Left lobe of liver (tissue), 2 donors: ENCODE data around the gene AGR3. TPM values are rescaled to one million over a fixed set of nuclear protein-coding genes. Genes with fewer than 3 reads are reported as not detected.

ENCODE experiments used
- ATAC-seq: fragments of 200-7000 bp; cut with Tn5 transposase; one replicate; pipeline ENCODE4 v1.9.1; 2020; ENCODE audit warnings: mild to moderate bottlenecking, moderate library complexity
- DNase-seq: peaks from one replicate; pipeline ENCODE4 v3.0.0-alpha.2; 2020; ENCODE audit warnings: low spot score
- total RNA-seq: library from RNA; stranded (reverse); gene quantifications from one replicate; pipeline ENCODE4 v1.2.1, GENCODE V29; 2021
- donor health status: DM: no; HTN: no; CAD: no; lungs with moderate emphysema.
- donor health status: DM: no; HTN: yes; CAD: no.

AGR3 gene
- total RNA-seq, 1 donor from 2014 or later: 0.28 TPM

DNA sequence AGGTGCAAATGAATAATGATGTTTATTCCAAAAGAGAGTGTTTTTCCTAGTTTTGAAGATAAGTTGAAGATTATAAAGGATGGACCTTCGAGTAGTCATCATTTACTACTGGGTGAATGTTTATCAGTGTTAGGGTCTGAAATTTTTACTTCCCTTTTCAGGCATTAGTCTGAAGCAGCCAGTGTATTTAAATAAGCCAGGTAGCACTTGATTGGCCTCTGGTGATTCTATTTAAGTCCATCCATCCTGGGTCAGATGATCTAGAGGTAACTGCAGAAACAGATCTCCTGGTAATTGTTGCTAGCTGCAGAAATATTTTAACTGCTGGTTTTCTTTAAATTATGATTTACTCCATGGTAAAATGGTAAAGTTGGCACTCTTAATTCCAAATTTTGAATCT, 42.9 kb downstream of the AGR3 start:
- no peak for ATAC-seq
- DNase-seq: no peak

DNA sequence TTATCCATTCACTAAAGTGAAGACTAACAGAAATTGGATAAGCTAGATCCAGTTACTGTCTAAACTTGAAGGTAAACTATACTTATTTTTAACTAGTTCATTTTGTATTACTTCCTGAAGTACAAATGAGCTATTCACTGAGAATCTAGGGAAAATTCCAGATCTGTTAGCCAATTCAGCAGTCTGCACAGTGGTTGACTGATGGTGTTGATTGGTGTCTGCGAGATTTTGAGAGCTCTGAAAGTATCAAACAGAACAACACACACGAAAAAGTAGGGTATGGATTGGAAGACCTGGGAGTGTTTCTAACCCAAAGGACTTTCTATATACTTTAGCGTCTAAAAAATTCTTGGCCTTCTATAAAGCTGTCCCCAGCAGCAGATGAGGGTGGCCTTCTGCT, 43.4 kb downstream of the AGR3 start:
- ATAC-seq (no peak), DNase-seq (no peak)

- ATAC-seq (no peak), DNase-seq (no peak)
These were observed 45.3 kb downstream of the AGR3 start for GRCh38 chr7:16836481-16836880.

GRCh38 chr7:16833373-16833772, 48.4 kb downstream of the AGR3 start:
- DNase-seq (no peak), ATAC-seq (no peak)

DNA sequence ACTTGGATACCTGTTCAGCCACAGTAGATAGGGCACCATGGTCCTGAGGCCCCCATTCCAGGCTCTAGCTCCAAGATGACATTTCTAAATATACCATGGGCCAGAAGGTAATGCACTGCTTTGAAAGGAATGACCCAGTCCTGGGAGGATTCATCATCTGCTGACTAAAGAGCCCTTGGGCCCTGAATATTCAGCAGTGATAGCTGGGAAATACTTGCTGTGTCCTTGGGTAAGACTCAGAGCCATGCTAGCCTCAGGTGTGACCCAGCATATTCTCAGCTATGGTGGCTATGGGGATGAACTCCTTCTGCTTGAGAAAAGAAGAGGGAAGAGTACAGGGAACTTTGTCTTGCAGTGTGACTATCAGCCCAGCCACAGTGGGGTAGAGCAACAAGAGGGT, 55.7 kb downstream of the AGR3 start:
- DNase-seq (no peak), ATAC-seq (no peak)

DNA sequence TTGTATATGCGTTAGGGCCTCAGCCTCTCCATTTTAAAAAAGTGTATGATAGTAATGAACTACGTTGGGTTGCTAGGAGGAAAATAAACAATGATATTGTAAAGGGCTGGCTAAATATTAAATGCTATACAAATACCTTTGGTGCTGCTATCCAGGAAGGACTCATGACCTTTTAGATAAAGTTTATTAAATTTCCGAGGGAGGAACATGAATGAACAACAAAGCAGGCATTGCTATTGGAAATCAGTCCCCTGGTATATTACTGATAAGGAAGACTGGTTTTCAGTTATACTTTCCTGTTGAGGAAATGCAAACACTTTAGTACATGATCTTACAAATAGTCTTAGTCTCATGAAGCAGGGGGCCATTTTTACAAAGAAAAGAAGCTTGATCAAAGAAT, 59.8 kb downstream of the AGR3 start:
- DNase-seq (no peak), ATAC-seq (no peak)

- DNase-seq (no peak), ATAC-seq (no peak)
These were observed 63.1 kb downstream of the AGR3 start for GRCh38 chr7:16818732-16819131.

GRCh38 chr7:16817536-16817935, 64.2 kb downstream of the AGR3 start:
- ATAC-seq: no peak
- no peak for DNase-seq

DNA sequence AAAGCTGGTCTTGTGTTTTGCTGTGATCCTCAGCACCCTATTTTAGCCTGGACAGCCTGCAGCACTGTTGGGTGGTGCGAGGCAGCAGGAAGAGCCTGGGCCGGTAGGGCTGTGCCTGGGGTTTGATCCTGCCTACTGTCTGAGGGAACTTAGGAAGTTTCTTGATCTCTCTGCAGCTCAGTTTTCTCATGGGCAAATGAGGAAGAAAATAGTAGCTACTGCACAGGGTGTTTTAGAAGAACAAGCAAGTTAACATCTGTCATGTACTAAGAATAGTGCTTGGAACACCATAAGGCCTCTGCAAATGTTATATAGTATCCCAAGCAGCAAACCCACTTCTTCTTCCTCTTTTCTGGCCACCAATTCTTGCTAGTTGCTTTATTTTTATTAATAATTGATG, 65.0 kb downstream of the AGR3 start:
- no peak for ATAC-seq

GRCh38 chr7:16815001-16815400, 66.8 kb downstream of the AGR3 start:
- ATAC-seq (no peak), DNase-seq (no peak)

More for the DNA sequence above, 65.0 kb downstream of the AGR3 start:
- no peak for DNase-seq

GRCh38 chr7:16813232-16813616, 68.6 kb downstream of the AGR3 start:
- ATAC-seq: no peak
- DNase-seq: no peak

DNA sequence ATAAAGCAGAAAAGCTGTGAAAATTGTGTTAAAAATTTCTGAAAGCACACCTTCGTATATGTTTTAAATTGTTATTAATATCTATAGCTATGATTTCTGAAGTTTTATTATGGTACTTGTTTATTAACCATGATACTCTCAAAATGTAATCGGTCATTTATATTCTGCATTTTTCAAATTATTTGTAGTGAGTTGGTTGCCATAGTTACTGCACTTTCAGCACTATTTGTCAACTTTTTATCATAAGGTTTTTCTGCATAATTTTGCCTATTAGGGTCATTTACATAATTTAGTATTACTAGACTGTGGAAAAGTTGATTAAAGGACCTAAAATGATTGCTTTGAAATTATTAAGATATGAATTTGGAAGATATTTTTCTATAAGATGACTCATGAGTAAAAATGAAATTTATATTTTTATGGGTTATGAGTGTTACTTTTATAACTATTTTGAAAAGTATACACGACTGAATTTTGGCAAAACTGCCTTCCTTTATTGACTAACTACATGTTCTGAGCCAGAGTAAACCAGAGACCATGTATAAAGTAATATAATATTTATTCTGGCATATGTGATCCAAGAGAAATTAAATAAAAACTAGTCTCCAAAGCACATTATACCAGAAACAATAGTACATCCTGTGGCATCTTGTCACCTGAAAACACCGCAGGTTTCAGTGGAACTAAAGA, 69.1 kb downstream of the AGR3 start:
- no peak for ATAC-seq

GRCh38 chr7:16811551-16811950, 70.2 kb downstream of the AGR3 start:
- no peak for ATAC-seq

More for the DNA sequence above, 69.1 kb downstream of the AGR3 start:
- DNase-seq: no peak

GRCh38 chr7:16810573-16810972, 71.2 kb downstream of the AGR3 start:
- ATAC-seq (no peak), DNase-seq (no peak)

More at GRCh38 chr7:16811551-16811950, 70.2 kb downstream of the AGR3 start:
- DNase-seq: no peak

DNA sequence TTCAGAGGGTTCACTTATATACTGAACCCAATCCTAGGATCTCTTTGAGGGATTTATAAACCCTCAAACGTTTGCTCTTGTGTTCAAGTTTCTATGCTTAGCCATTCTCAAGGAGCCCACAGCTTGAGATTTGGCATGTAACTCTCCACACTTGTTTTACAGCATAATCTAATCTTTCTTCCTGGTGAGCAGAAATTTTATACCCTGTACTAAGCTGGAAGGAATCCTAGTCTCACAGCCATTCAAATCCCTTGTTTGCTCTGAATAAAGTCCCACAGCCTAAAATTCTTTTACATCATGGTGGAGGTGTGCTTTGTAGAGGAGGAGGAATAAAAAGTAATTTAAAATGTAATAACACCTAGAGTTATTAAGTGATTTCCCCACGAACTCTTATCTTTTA, 71.7 kb downstream of the AGR3 start:
- DNase-seq (no peak), ATAC-seq (no peak)

Other genes starting within 250 kb of the AGR3 start
- gene ANKMY2, start 236.2 kb downstream of the AGR3 start, total RNA-seq: 8.0 TPM
- 8.4 TPM for gene BZW2, start 235.8 kb downstream of the AGR3 start, total RNA-seq
- gene TSPAN13, start 128.2 kb downstream of the AGR3 start, total RNA-seq: 41.3 TPM
- gene AGR2, start 77.0 kb downstream of the AGR3 start, total RNA-seq: 1.2 TPM